ENCODE measurements around the gene GFI1B.
"Not testable (repeated sequence)": the region's sequence is repeated elsewhere in the genome, so short reads cannot be mapped to it uniquely, and the experiment has no call there.

GFI1B gene

GRCh38 chr9:132993511-132993939 lies 15.0 kb downstream of the GFI1B start:
- no peak for DNase-seq

- no peak for DNase-seq
Observed at GRCh38 chr9:132994410-132995120, 16.1 kb downstream of the GFI1B start.

GRCh38 chr9:132995121-132995420 lies 16.6 kb downstream of the GFI1B start:
- DNase-seq, result no peak

DNA sequence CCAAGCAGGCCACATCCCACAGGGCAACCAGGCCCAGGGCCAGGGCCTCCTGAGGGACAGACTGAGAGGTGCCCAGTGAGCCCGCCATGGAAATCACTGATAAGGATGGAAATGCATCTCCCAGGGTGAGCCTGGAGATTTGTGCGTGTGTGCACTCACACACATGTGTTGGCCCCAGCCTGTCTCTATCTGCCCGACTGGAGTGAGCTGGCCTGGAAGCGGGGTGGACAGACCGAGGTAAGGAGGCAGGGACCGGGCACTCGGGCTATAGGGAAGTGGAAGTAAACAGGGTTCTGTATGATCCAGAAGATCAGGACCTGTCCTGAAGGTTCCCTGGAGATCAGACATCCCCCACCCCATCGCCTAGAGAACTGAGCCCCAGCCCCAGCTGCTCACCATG lies 17.4 kb downstream of the GFI1B start:
- no peak for DNase-seq

DNA sequence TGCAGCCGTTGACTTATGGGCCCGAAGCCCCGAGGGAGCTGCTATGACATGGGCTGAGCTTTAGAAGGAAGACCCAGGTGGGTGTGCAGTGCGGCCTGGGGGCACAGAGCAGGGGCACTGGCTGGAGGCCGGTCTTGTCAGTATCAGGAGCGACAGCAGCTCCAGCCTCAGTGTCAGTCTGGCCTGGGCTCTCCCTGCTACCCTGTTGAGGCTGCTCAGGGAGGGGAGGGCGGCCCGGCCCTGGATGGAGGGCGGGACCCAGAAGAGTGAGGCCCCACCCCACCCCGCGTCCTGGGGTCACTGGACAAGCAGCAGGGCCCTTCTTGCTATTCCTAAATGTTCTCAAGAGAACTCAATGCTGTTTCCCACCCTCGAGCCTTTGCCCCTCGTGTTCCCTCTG lies 18.0 kb downstream of the GFI1B start:
- no peak for DNase-seq

DNA sequence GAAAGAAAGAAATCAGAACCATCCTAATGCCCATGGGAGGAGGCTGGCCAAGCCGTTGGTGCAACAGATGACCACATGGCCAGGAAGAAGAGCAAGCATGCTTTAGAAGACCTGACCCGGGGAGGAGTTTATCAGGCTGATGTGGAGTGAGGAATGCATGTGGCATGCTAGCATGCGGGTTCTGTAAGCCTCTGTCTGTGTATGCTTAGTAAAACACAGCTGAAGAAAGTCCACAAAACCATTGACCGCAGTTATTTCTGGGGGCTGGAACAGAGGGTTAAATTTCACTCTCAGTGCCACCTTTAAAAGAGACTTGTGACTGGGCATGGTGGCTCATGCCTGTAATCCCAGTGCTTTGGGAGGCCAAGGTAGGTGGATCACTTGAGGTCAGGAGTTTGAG lies 19.1 kb downstream of the GFI1B start:
- DNase-seq, result no peak

GRCh38 chr9:132998221-132998620 lies 19.7 kb downstream of the GFI1B start:
- not testable (repeated sequence) for DNase-seq

DNA sequence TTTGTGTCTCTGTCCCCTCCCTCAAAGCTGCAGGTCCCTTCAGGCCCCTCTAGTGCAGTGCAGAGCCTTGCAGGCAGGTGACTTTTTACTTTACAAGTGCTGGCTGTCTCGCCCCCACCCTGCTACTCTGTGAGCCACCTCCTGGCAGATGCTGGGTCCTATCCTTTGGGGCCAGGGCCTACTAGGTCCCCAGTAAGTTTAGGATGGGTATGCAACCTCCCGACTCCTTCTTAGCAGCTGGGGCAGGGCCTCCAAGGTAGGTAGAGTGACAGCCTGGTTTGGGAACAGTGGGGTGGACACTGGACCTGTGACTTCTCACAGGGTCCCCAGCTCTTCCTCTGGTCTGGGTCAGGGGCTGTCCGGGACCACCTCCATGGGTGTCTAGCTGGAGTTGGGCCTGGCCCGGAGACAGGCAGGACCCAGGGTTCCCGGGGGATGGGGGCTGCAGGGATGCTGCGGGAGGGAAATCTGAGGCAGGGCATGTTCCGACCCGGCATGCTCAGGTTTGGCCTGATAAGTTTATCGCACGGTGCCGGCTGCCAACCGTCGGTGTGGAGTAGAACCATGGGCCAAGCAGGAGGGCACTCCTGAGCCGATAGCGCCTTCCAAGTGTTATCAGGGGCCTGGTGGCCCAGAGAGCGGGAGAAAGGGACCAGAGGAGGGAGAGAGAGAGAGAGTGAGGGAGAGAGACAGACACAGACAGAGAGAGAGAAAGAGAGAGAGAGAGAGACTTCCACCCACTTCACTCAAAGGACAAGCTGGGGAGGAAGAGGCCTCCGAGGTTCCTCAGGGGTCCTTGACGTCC lies 20.5 kb downstream of the GFI1B start:
- no peak for DNase-seq

DNA sequence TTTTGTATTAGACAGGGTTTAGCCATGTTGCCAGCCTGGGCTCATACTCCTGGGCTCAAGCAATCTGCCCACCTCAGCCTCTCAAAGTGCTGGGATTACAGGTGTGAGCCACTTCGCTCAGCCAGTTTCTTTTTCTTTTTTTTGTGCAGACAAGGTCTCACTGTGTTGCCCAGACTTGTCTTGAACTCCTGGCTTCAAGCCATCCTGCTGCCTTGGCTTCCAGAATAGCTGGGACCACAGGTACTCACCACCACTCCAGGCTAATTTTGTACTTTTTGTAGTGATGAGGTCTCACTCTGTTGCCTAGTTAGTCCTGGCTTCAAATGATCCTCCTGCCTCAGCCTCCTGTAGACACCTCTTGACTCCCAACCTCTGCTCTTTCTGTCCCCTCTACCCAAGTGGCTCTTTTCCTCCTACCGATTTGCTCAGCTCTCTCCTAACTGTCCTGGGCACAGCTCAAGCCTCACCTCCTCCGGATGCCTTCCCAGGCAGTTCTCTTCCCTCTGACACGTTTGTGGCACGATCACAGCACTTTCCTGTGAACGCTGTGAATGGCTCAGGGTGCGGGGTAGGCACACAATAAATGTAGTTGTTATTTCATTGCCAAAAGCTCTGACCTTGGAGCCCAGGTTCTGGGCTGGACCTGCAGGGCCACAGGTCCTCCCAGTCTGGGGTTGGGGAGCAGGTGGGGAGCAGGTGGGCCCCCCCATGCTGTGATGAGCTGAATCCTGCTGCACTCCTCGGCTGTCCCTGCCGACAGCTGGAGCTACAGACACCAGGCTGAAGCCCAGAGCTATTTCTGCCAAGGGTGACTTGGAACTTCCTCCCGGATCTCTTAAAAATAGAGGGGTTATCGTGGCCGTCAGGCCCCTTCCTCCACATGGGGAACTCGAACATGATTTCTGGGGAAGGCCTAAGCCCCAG lies 23.9 kb downstream of the GFI1B start:
- DNase-seq, result no peak

DNA sequence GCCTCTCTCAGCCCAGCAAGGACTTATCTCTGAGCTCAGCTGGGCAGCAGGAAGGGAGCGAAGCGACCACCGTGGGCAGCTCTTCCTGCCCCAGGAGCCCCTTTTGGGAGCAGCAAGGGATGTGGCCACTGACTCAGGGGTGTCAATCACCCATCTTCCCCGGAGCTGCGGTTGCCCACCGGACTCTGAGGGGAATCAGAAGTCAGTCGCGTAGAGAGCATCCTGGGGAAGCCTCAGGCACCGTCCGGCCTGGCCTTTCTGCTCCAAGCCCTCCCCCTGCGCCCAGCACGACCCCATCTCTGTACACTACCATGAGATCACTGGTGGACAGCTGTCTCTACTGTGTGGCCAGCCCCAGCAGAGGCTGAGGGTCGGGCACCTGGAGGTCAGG lies 24.6 kb downstream of the GFI1B start:
- DNase-seq, result no peak

- no peak for DNase-seq
Observed at GRCh38 chr9:133003671-133004090, 25.2 kb downstream of the GFI1B start.

GRCh38 chr9:133004091-133004998 lies 25.9 kb downstream of the GFI1B start:
- DNase-seq, result no peak

DNA sequence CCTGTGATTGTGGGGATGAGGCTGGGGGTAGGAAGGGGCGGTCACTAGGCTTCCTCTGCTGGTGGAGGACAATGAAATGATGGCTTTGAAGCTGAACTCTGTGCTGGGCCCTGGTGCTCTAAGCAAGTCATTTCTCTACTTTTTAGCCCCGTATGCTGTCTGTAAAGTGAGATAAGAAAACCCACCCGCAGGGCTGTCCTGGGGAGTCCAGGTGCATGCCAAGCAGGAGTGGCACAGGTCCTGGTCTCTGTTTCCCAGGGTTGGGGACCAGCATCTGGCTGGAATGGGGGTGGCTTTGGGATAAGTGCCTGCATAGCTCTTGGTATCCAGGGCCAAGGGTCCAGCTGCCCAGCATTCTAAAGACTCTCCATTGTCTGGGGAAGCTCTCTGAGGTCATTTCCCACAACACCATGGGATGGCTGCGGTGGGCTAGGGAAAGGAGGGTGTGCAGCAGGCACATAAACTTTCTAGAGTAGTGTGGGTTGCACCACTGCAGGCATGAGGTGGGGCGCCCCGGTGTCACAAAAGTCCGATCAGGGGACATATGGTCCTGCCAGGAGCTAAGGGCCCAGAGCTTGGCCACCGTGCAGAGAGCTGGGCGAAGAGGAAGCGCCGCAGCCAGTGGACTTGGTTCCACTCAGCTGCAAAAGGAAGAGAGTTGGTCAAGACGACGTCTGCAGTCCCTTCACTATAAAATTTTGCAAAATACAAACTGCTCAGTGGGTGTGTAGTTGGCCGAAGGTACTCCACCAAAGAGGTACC lies 26.7 kb downstream of the GFI1B start:
- no peak for DNase-seq

- no peak for DNase-seq
Observed at GRCh38 chr9:133005957-133006356, 27.5 kb downstream of the GFI1B start.

GRCh38 chr9:133006731-133007352 lies 28.3 kb downstream of the GFI1B start:
- DNase-seq, result no peak

GRCh38 chr9:133008406-133008805 lies 29.9 kb downstream of the GFI1B start:
- DNase-seq, result no peak

- DNase-seq, result no peak
Observed at GRCh38 chr9:133008824-133009223, 30.3 kb downstream of the GFI1B start.

DNA sequence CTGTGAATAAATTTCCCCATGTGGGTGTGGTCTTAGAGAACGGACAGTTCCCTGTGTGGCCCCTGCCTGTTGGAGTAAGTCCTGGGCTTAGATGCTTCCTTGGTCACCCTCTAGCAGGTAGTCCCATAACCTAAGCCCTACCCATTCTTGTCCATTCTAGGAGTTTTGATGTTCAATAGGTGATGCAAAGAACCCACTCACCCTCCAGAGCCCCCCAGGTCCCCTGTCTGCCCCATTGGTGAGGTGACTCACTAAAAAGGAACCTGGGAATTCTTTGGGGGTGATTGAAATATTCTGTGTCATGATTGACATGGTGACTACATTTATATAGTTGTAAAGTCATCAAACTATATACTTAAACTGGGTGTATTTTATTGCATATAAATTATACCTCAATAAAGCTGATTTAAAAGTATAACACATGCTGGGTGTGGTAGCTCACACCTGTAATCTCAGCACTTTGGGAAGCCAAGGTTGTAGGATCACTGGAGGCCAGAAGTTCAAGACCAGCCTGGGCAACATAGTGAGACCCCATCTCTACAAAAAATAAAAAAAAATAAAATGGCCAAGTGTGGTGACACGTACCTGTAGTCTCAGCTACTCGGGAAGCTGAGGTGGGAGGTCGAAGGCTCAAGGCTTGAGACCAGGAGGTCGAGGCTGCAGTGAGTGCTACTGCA lies 31.6 kb downstream of the GFI1B start:
- DNase-seq, result no peak

GRCh38 chr9:133014696-133015095 lies 36.2 kb downstream of the GFI1B start:
- DNase-seq, result no peak

DNA sequence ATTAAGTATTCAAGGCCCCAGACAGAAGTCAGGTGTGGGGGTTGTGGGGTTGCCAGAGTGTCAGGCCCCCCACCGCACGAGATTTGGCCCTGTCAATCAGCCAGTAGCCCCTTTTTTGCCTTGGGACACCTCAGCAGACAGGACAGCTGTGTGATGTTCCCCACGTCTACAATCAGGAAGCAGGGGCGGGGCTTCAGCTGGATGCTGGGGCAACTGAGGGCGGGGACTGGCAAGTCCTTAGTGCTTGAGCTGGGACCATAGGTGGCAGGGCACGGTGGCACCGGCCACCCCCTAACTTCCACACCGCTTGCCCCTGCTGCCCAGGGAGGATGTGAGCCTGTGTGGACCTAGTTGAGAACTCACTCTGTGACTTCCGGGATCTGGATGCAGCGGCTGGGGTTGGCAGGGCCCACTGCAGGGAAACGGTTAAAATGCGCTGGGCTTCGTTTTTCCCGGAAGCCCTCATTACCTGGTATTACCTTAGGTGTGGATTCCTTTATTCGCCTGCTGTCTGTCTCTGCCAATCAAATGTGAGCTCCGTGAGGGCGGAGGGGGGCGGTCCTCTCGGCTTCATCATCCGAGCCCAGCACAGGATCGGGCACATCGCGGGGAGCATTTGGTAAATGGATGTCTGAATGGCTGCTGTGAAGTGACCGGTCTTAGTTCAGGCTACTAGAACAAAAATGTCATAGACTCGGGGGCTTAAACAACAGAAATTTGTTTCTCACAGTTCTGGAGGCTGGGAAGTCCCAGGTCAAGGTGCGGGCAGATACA lies 44.8 kb downstream of the GFI1B start:
- DNase-seq, result peak; percentile 11

Measured in activated CD4-positive, alpha-beta T cell treated with anti-CD3 and anti-CD28 coated beads, Interleukin-2, amount 50 U/mL, for 1 hour (primary cell).